Pancreas (tissue), 10 donors: Measurements from ENCODE around the gene NBPF1. TPM values are rescaled to one million over a fixed set of nuclear protein-coding genes. Genes with fewer than 3 reads are reported as not detected.
"Not testable (repeated sequence)": the region's sequence is repeated elsewhere in the genome, so short reads cannot be mapped to it uniquely, and the experiment has no call there.

ENCODE experiments used
- ATAC-seq, 4 donors: fragments of 200-7000 bp; cut with Tn5 transposase; one replicate each; pipeline versions ENCODE4 v1.8.0 to v1.9.1; 2020; ENCODE audit warnings: mild to moderate bottlenecking in 4 of 4, moderate library complexity in 4 of 4
- DNase-seq, 6 donors: peaks; one replicate each; pipeline ENCODE4 v3.0.0-alpha.2; 2020
- FAIRE-seq: peaks from 2 replicates; lab custom pipeline; 2012; peaks lifted over from hg19 to GRCh38; lab: Jason Lieb, UNC
- H3K27ac ChIP-seq, 4 donors: fragments of 200-600 bp; sonication (generic); 1 replicate in 3 of 4; 2 replicates in 1 of 4; pipeline versions ENCODE4 v1.5.0 to v1.8.0; 2020
- H3K27me3 ChIP-seq, 4 donors: fragments of 200-600 bp; one replicate each; pipeline ENCODE4 v1.8.0; 2021
- H3K36me3 ChIP-seq, 3 donors: fragments of 200-600 bp; sonication (generic) in 1 of 3; one replicate each; pipeline versions ENCODE4 v1.5.0 to v1.8.0; 2020 to 2021
- H3K4me1 ChIP-seq, 3 donors: fragments of 200-600 bp; one replicate each; pipeline ENCODE4 v1.8.0; 2021
- H3K4me3 ChIP-seq, 4 donors: fragments of 200-600 bp; sonication (generic) in 2 of 4; one replicate each; pipeline versions ENCODE4 v1.5.0 to v1.8.0; 2020 to 2021
- H3K9me3 ChIP-seq, 4 donors: fragments of 200-600 bp; one replicate each; pipeline ENCODE4 v1.8.0; 2021
- WGBS, 2 donors: extraction: QIAGEN DNeasy Blood & Tissue Kit; methylation state at CpG; one replicate each; pipeline ENCODE4 v1.1.7; 2013; 5-methylcytosine and 5-hydroxymethylcytosine counted together
- intact Hi-C, 3 donors: fragments of 100-400 bp; cut with DNase I; formaldehyde crosslinking; loops; one replicate each; pipeline versions ENCODE4 v1.11.1 to v1.14.2; 2022
- polyA plus RNA-seq, 2 donors: library from polyadenylated mRNA; stranded (reverse); fragments of 200-250 nt; gene quantifications; one replicate each; pipeline ENCODE4 v1.2.3, GENCODE V29; 2013
- total RNA-seq, 6 donors: library from RNA; stranded (reverse); fragmentation: NEBNext Ultra II Directional in 4 of 6; extraction: Animal tissue kit (Norgen Biotek cat#: 25700) in 4 of 6; gene quantifications; one replicate each; pipeline versions ENCODE4 v1.2.1 to v1.2.4, GENCODE V29; 2021 to 2023
- donor health status: healthy with polysubstance abuse.
- donor health status: DM: no; HTN: no; CAD: no; lungs with moderate emphysema.
- donor health status: DM: no; HTN: no; CAD: no.
- donor health status: control.
- donor health status: control.
- donor health status: Bipolar disorder and iron deficiency.
- donor health status: DM: yes; HTN: yes; CAD: no.
- donor health status: DM: no; HTN: no; CAD: no.
- donor health status: DM: no; HTN: no; CAD: no.
- donor health status: DM: yes; HTN: yes; CAD: no.

NBPF1 gene
- total and polyA plus RNA-seq, 8 donors, result 4.0 to 32.2 (median 13.4) TPM

DNA sequence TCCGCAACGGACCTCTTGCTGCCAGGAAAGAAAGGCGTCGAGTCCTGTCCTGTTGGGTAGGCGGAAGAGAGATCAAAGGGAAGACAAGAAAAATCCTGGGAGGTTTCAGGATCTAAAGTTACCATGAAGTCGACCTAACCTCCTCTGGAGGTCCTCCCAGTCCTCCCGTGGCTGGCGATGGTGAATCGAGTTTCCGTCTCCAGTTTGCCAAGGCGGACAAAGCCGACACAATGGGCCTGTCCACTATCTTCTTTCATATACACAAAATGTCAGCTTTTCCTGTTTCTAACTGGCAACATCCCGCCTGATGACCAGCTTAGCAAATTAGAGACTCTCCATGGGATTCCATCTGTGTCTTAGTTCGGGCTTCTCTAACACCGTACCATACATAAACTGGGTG lies 76.6 kb downstream of the NBPF1 start:
- intact Hi-C loops, DNase-seq: not testable (repeated sequence)

DNA sequence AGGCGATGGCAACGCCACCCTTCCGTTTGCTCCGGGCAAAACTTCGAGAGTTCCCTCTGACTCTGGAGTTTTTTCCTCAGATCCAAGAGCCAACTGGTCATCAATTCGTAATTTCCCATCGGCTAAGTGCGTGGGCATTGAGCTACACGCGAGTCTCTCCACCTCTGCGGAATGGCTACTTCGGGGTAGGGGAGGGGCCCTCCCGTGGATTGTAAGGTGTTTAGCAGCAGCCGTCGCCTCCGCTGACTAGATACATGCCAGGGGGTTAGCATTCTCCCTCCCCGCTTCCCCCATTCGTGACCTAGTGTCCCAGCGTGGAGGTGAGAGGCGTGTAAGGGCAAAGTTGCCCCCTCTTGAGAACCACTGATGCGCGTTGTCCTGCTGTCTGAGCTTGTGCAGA lies 77.5 kb downstream of the NBPF1 start:
- FAIRE-seq, H3K4me1 ChIP-seq, H3K27ac ChIP-seq, intact Hi-C loops, H3K36me3 ChIP-seq, ATAC-seq, H3K4me3 ChIP-seq, H3K27me3 ChIP-seq, H3K9me3 ChIP-seq: not testable (repeated sequence)
- WGBS, 2 donors, result 64 to 80% methylated on average over 19 to 22 of the region's 22 CpGs
- peak in 1 of 6 donors; percentile 54 for DNase-seq

More for the DNA sequence above, 76.6 kb downstream of the NBPF1 start:
- FAIRE-seq, H3K9me3 ChIP-seq, H3K4me3 ChIP-seq, H3K27ac ChIP-seq, ATAC-seq, H3K36me3 ChIP-seq, H3K4me1 ChIP-seq, H3K27me3 ChIP-seq: not testable (repeated sequence)
- WGBS, 2 donors, result 85 to 87% methylated on average over 15 of the region's 15 CpGs

DNA sequence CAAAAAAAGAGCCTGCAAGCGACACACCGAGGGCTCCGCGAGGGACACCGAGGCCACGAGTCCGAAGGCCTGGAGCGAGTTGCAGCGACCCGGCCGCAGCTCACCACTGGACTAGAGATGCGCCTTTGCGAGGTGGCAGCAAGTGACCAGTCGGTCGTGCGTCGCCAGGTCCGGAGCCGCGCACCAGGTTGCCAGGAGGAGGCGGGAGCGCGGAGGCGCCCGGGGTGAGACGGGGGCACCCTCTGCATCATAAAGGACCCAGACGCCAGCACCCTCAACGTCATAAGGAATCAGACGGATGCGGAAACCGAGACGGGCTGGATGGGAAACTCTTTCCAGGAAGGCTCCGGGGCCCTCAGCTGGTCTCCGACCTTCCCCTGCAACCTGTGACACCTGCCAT lies 77.9 kb downstream of the NBPF1 start:
- H3K27ac ChIP-seq, H3K4me3 ChIP-seq, H3K9me3 ChIP-seq, intact Hi-C loops, H3K4me1 ChIP-seq, H3K36me3 ChIP-seq, FAIRE-seq, H3K27me3 ChIP-seq: not testable (repeated sequence)
- DNase-seq (peak in 2 of 6 donors; percentile 57 to 60), ATAC-seq (peak in 2 of 4 donors; percentile 23 to 43)
- WGBS, 2 donors, result 42 to 59% methylated on average over 31 to 34 of the region's 34 CpGs

DNA sequence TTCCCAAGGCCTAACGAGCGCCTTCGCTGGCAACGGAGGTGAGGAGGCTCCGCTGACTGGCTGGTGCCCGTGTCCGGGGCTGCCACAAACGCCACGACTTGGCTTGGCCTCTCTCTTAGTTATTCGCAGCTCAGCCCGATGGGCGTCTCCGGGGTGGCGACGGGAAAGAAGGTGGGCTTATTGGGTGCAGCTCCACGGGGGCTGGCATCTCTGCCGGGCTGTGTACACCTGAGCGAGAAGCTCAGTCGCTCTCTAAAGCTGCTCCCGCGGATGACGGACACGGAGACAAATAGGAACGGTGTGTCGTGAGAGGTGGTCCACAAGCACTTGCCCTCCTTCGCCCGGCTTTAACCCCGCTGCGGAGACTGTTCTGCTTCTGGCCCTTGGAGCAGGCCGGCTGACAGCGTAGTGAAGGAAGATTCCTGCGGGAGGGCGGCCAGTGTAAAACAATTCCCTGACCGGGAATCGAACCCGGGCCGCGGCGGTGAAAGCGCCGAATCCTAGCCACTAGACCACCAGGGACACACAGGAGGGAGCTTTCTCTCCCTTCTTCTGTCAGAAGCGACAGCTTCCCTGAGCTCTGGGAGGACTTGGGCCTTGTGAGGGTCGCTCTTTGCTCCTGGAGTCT lies 78.4 kb downstream of the NBPF1 start:
- H3K36me3 ChIP-seq, H3K27me3 ChIP-seq, FAIRE-seq: not testable (repeated sequence)

DNA sequence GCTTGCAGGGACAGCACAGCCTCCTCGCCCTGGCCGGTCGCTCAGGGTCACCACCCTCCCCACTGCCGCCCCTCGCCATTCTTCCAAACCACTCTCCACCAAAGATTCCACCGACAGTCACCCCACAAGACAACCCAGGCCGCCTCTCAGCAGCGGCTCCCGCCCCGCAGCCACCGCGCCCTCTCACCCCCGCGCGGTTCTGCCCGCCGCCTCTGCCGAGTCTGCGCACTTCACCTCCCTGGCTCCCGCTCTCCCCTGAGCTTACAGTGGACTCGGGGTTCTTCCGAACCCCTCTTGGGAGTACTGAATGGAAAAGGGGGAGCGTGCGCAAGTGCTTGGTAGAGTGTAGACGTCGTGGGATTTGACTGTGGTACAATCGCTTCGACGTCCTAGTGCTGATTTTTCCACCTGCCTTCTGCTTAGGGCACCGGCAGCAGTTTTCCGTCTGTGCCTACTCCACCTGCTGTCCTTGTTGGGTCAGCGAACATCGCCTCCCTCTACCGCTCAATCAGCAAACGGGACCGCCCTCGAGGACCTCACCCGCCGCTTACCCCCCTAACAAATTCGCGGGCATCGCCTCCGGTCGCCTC lies 79.0 kb downstream of the NBPF1 start:
- FAIRE-seq, intact Hi-C loops: not testable (repeated sequence)
- WGBS, 2 donors, result 12 to 17% methylated on average over 24 to 43 of the region's 44 CpGs

More for the DNA sequence above, 78.4 kb downstream of the NBPF1 start:
- H3K4me1 ChIP-seq, intact Hi-C loops, H3K9me3 ChIP-seq, H3K27ac ChIP-seq, H3K4me3 ChIP-seq: not testable (repeated sequence)
- 33 to 43% methylated on average over 31 to 32 of the region's 43 CpGs for WGBS, 2 donors
- ATAC-seq, result peak; percentile 66 to 80 (median 79)
- DNase-seq, result peak in 2 of 6 donors; percentile 36 to 54

DNA sequence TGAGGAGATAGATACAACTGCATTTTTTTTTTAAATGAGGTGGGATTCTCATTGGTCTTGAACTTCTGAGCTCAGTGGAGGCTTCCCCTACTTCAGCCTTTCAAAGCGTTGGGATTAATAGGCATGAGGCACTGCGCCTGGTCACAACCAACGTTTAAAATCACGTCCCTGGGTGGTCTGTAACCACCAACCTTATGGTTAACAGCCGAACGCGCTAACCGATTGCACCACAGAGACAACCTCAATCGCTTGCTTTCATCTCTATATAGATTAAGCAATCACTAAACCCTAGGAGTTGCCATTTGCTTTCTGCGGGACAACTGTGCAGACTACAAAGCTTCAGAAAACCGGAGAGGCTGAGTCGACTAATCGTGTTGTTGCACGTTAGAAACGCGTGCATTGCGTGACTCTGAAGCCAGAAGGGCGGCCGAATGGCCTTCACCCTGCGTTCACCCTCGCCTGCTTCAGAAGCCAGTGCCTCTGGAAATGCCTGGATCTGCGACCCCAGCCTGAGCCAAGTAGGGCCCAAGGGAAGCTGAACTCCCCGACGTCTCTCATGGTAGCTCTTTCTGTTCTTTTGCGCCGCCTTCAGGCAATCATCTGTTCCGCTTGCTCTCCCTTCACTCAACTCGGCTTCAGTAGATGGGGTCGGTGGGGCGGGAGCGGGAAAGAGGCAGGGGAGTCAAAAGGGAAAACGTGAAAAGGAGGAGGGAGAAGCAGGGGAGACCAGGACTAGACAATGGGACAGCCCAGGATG lies 81.0 kb downstream of the NBPF1 start:
- DNase-seq, H3K27me3 ChIP-seq, ATAC-seq, H3K27ac ChIP-seq, H3K36me3 ChIP-seq, H3K4me3 ChIP-seq, H3K4me1 ChIP-seq, FAIRE-seq, H3K9me3 ChIP-seq, intact Hi-C loops: not testable (repeated sequence)
- whole genome bisulfite sequencing, 2 donors, result 30 to 49% methylated on average over 22 to 28 of the region's 32 CpGs

More for the DNA sequence above, 79.0 kb downstream of the NBPF1 start:
- peak in 3 of 6 donors; percentile 25 to 64 (median 40) for DNase-seq
- not testable (repeated sequence) for H3K27me3 ChIP-seq, H3K36me3 ChIP-seq, H3K27ac ChIP-seq, H3K4me1 ChIP-seq, H3K9me3 ChIP-seq
- H3K4me3 ChIP-seq, result peak overlapping the region in 1 of 4 donors; percentile 26
- peak; percentile 45 to 75 (median 54) for ATAC-seq

DNA sequence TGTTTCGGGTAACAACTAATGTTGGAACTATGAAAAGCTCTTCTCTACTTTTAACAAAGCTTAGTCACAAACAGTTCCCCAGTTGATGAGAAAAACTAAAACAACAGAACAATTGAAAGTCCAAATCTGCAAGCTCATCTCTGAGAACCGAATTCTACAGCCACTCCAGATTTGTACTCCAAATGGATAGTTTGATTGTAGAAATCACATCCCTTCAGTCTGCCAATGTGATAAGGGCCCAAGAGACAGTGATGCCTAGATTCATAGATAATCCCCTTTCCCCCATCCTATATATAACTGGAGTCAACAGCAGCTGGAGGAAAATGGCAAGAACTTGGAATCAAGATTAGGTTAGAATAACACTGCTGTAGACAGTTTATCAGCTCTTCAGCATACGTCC lies 85.0 kb downstream of the NBPF1 start:
- H3K4me1 ChIP-seq, ATAC-seq, H3K27me3 ChIP-seq, H3K4me3 ChIP-seq, H3K27ac ChIP-seq, H3K9me3 ChIP-seq, intact Hi-C loops, FAIRE-seq, DNase-seq, H3K36me3 ChIP-seq: not testable (repeated sequence)
- WGBS, 2 donors, result 72 to 80% methylated on average over 3 of the region's 3 CpGs

DNA sequence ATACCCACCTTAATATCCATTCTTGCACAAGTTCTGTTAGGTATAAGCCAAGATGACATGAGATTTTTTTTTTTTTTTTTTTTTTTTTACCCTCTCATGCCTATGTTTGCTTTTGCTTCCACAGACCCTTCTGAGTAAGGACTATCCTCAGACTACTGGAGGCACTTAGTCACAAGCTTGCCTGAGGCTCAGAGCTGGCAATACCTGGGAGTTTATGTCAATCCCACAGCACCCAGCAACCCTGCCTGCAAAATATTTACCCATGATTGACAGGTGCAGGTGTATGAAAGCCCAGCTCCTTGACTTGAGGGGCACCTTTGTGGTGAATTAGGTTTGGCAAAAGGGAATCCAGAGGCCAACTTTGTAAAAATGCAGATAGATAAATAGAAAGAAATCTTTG lies 87.6 kb downstream of the NBPF1 start:
- H3K4me1 ChIP-seq, ATAC-seq, intact Hi-C loops, H3K27ac ChIP-seq, H3K4me3 ChIP-seq, H3K27me3 ChIP-seq, FAIRE-seq, H3K9me3 ChIP-seq, H3K36me3 ChIP-seq: not testable (repeated sequence)
- DNase-seq, result peak in 1 of 6 donors; percentile 33

DNA sequence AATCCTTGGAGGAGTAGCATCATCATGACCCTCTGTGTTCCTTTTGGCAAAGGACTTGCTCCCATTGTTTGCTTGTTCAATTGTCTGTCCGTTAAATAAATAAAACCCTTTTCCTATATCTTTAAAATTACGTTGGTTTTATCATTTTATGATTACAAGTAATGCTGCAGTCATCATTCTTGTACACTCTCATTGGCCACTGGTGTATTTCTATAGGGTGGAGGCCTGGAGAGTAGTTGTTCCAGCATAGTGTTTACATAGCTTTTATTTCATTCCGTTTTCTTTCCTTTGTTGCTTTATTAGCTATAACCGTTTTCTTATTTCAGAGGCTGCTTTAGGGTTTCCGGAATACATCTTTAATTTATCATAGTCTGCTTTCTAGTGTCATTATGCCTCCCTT lies 91.7 kb downstream of the NBPF1 start:
- H3K27me3 ChIP-seq, H3K4me3 ChIP-seq, FAIRE-seq, ATAC-seq, DNase-seq, intact Hi-C loops, H3K36me3 ChIP-seq, H3K9me3 ChIP-seq, H3K27ac ChIP-seq, H3K4me1 ChIP-seq: not testable (repeated sequence)
- 64 to 67% methylated on average over 5 of the region's 5 CpGs for WGBS, 2 donors
